Calu3 (cell line): ENCODE results near the gene SCYGR4. TPM values are rescaled to one million over a fixed set of nuclear protein-coding genes. Genes with fewer than 3 reads are reported as not detected.

Experiments
- Bru-seq: library from RNA; stranded (reverse); fragments of 400-500 nt; gene quantifications from one replicate; lab custom pipeline; 2021; lab: Mats Ljungman, UMichigan
- BruChase-seq, 2 experiments: library from RNA; stranded (reverse); fragments of 400-500 nt; gene quantifications; one replicate each; lab custom pipeline; 2021; lab: Mats Ljungman, UMichigan
- BruUV-seq: library from RNA; stranded (reverse); fragments of 400-500 nt; replicated peaks from 2 replicates; lab custom pipeline; 2021; lab: Mats Ljungman, UMichigan
- CTCF ChIA-PET: fragments of 300-600 bp; sonication (Branson Sonifier 250); formaldehyde crosslinking; loops from one replicate; lab custom pipeline; 2022; ENCODE audit warnings: antibody characterized with exemption; lab: Charles Lee
- DNase-seq: peaks from one replicate; pipeline ENCODE4 v3.0.0; 2022
- H3K27ac Mint-ChIP-seq: one replicate; pipeline ENCODE4 v1.8.0; 2022; ENCODE audit warnings: mixed read lengths; ENCODE audit not compliant: unreplicated experiment
- H3K27me3 Mint-ChIP-seq: one replicate; pipeline ENCODE4 v1.8.0; 2022; ENCODE audit warnings: mixed read lengths; ENCODE audit not compliant: unreplicated experiment
- H3K36me3 Mint-ChIP-seq: one replicate; pipeline ENCODE4 v1.8.0; 2022; ENCODE audit warnings: mild to moderate bottlenecking, moderate library complexity, mixed read lengths; ENCODE audit not compliant: insufficient read depth, unreplicated experiment
- H3K4me1 Mint-ChIP-seq: one replicate; pipeline ENCODE4 v1.8.0; 2022; ENCODE audit warnings: mild to moderate bottlenecking, low read depth, mixed read lengths; ENCODE audit not compliant: unreplicated experiment
- H3K4me3 Mint-ChIP-seq: one replicate; pipeline ENCODE4 v1.8.0; 2022; ENCODE audit warnings: mild to moderate bottlenecking, low read depth, moderate library complexity, mixed read lengths; ENCODE audit not compliant: unreplicated experiment
- H3K9me3 Mint-ChIP-seq: one replicate; pipeline ENCODE4 v1.8.0; 2022; ENCODE audit warnings: low read depth, mixed read lengths; ENCODE audit not compliant: unreplicated experiment
- CTCF ChIP-seq: fragments of 200-600 bp; IDR thresholded peaks from one replicate; pipeline ENCODE4 v1.8.0; 2022; ENCODE audit warnings: antibody characterized with exemption; ENCODE audit not compliant: unreplicated experiment
- intact Hi-C: fragments of 100-400 bp; cut with micrococcal nuclease; formaldehyde crosslinking; loops from one replicate; pipeline ENCODE4 v1.10.0; 2022; ENCODE audit not compliant: unreplicated experiment
- long read RNA-seq: library from polyadenylated mRNA; stranded (forward); transcript quantifications from one replicate; pipeline ENCODE4 v2.0.0, GENCODE V29; 2022
- total RNA-seq: library from RNA; stranded (reverse); gene quantifications from 2 replicates; pipeline ENCODE4 v1.2.3, GENCODE V29; 2022

Gene SCYGR4
- total RNA-seq (0.22 TPM in 1 of 2 replicates, not detected in the other), Bru-seq, nascent RNA (percentile 28 among the genes with signal in this experiment), BruChase-seq, experiment 1, labeled RNA remaining after a 6-hour chase (percentile 47 among the genes with signal in this experiment), BruChase-seq, experiment 2, labeled RNA remaining after a 2-hour chase (percentile 54 among the genes with signal in this experiment)
- long read RNA-seq, result 0 reads

- no peak within 1 kb of the TSS for H3K27ac Mint-ChIP-seq
Measured at GRCh38 chr2:227617316-227618230, at the start of gene SCYGR4. Gene SCYGR4 (plus strand): TSS chr2:227617498. CDS start chr2:227617498, 0 bp downstream.

GRCh38 chr2:227568852-227569169, 48.5 kb upstream of the SCYGR4 start:
- H3K9me3 Mint-ChIP-seq, result no peaks in the 10 kb centered on the region

More at GRCh38 chr2:227617316-227618230, at the start of gene SCYGR4:
- no peaks in the 10 kb centered on the region for H3K36me3 Mint-ChIP-seq
- no peak for DNase-seq
- BruUV-seq, result no TSS peak
- no peaks in the 10 kb centered on the region for H3K9me3 Mint-ChIP-seq
- CTCF ChIA-PET, result interaction anchor here (0.6 kb wide), 1 partner anchor 196 kb away, joined by 3 read pairs; the partner anchor contains the start of gene CCL20
- H3K27me3 Mint-ChIP-seq, result peaks cover 9% of the 10 kb centered on the region
- peaks cover 12% of the 10 kb centered on the region for H3K4me1 Mint-ChIP-seq
- H3K4me3 Mint-ChIP-seq, result no peak within 1 kb of the TSS
- intact Hi-C loops, result no loop called here
- TF ChIP-seq CTCF, result no peak

GRCh38 chr2:227570615-227571014, 46.7 kb upstream of the SCYGR4 start:
- Mint-ChIP-seq H3K4me3 (no peak overlapping the region), H3K4me1 (no peaks in the 10 kb centered on the region), H3K27me3 (no peaks in the 10 kb centered on the region), H3K9me3 (no peaks in the 10 kb centered on the region), H3K27ac (peak overlapping the region; percentile 19), H3K36me3 (peaks cover 16% of the 10 kb centered on the region)
- no peak for TF ChIP-seq CTCF
- intact Hi-C loops, result no loop called here
- no TSS peak for BruUV-seq
- DNase-seq, result no peak
- CTCF ChIA-PET, result interaction anchor here (0.6 kb wide), 1 partner anchor 382 kb away, joined by 3 read pairs; no protein-coding TSS in a partner anchor

More at GRCh38 chr2:227568852-227569169, 48.5 kb upstream of the SCYGR4 start:
- Mint-ChIP-seq H3K4me1 (no peaks in the 10 kb centered on the region), H3K27me3 (no peaks in the 10 kb centered on the region), H3K36me3 (peaks cover 16% of the 10 kb centered on the region), H3K4me3 (no peak overlapping the region), H3K27ac (no peak overlapping the region)
- intact Hi-C loops, result no loop called here
- TF ChIP-seq CTCF, result no peak
- CTCF ChIA-PET, result no interaction called here
- BruUV-seq, result no TSS peak
- no peak for DNase-seq

- CTCF ChIA-PET, result interaction anchor here (0.6 kb wide), 2 partner anchors 23 to 203 kb away, joined by 3 to 6 read pairs; partner anchors contain the start of gene SCYGR2
- H3K9me3 Mint-ChIP-seq, result no peaks in the 10 kb centered on the region
- H3K4me1 Mint-ChIP-seq, result no peaks in the 10 kb centered on the region
- H3K36me3 Mint-ChIP-seq, result peaks cover 10% of the 10 kb centered on the region
- H3K4me3 Mint-ChIP-seq, result no peak overlapping the region
- TF ChIP-seq CTCF, result no peak
- H3K27me3 Mint-ChIP-seq, result no peaks in the 10 kb centered on the region
- no peak for DNase-seq
- BruUV-seq, result no TSS peak
- intact Hi-C loops, result loop anchor here (5.0 kb wide), 1 partner anchor 169 kb away; no protein-coding TSS in a partner anchor
- H3K27ac Mint-ChIP-seq, result no peak overlapping the region
Measured at GRCh38 chr2:227576110-227576509, 41.2 kb upstream of the SCYGR4 start.
